Stimulated activated CD4-positive, alpha-beta T cell treated with anti-CD3 and anti-CD28 coated beads, TNF-alpha, amount 100 ng/mL, for 4 hours (primary cell): Measurements from ENCODE around the gene FAM124A.

ENCODE experiments used
- DNase-seq, 3 experiments: peaks; one replicate each; pipeline ENCODE4 v3.0.0-alpha.2; 2020; ENCODE audit warnings: low read depth in 3 of 3

The FAM124A gene

GRCh38 chr13:51243227-51243626, 21.0 kb downstream of the FAM124A start:
- no peak for DNase-seq

GRCh38 chr13:51243832-51244231, 21.6 kb downstream of the FAM124A start:
- no peak for DNase-seq

- no peak for DNase-seq
Measured at GRCh38 chr13:51244637-51245405, 22.6 kb downstream of the FAM124A start.

- DNase-seq, result no peak
Measured at GRCh38 chr13:51245583-51245982, 23.4 kb downstream of the FAM124A start.

GRCh38 chr13:51246025-51246417, 23.8 kb downstream of the FAM124A start:
- no peak for DNase-seq

- DNase-seq, result no peak
Measured at GRCh38 chr13:51246418-51247277, 24.4 kb downstream of the FAM124A start.

GRCh38 chr13:51249255-51249654, 27.1 kb downstream of the FAM124A start:
- no peak for DNase-seq

- no peak for DNase-seq
Measured at GRCh38 chr13:51249770-51250741, 27.9 kb downstream of the FAM124A start.

GRCh38 chr13:51251480-51251879, 29.3 kb downstream of the FAM124A start:
- no peak for DNase-seq

GRCh38 chr13:51252954-51253532, 30.8 kb downstream of the FAM124A start:
- no peak for DNase-seq

- DNase-seq, result no peak
Measured at GRCh38 chr13:51255556-51255955, 33.4 kb downstream of the FAM124A start.

- no peak for DNase-seq
Measured at GRCh38 chr13:51257187-51257586, 35.0 kb downstream of the FAM124A start.

- no peak for DNase-seq
Measured at GRCh38 chr13:51258612-51259548, 36.7 kb downstream of the FAM124A start.

GRCh38 chr13:51260154-51260553, 38.0 kb downstream of the FAM124A start:
- DNase-seq, result no peak

- no peak for DNase-seq
Measured at GRCh38 chr13:51261610-51262249, 39.5 kb downstream of the FAM124A start.

GRCh38 chr13:51262501-51263211, 40.5 kb downstream of the FAM124A start:
- DNase-seq, result no peak

- DNase-seq, result no peak
Measured at GRCh38 chr13:51266642-51267041, 44.4 kb downstream of the FAM124A start.

- no peak for DNase-seq
Measured at GRCh38 chr13:51267622-51268021, 45.4 kb downstream of the FAM124A start.

- DNase-seq, result no peak
Measured at GRCh38 chr13:51269039-51269438, 46.8 kb downstream of the FAM124A start.
